DOHH2 (cell line): Measurements from ENCODE around the gene HSF2BP.

Source experiments
- H3F3A ChIP-seq: fragments of 200-600 bp; sonication (generic), shearing (Covaris generic); 2 replicates; pipeline ENCODE4 v1.6.0; 2016; ENCODE audit warnings: antibody characterized with exemption, mild to moderate bottlenecking; ENCODE audit not compliant: control insufficient read depth, insufficient read depth
- H3K27ac ChIP-seq: fragments of 200-600 bp; sonication (generic); 2 replicates; pipeline ENCODE4 v1.5.1; 2014; ENCODE audit warnings: low read depth, mild to moderate bottlenecking, low read length, moderate library complexity
- H3K27me3 ChIP-seq: fragments of 200-600 bp; sonication (generic); 2 replicates; pipeline ENCODE4 v1.6.1; 2014; ENCODE audit warnings: mild to moderate bottlenecking, low read length, mixed read lengths; ENCODE audit not compliant: control insufficient read depth
- H3K36me3 ChIP-seq: fragments of 200-600 bp; sonication (generic); 2 replicates; pipeline ENCODE4 v1.6.1; 2014; ENCODE audit warnings: mild to moderate bottlenecking, low read length, moderate library complexity, mixed read lengths; ENCODE audit not compliant: control insufficient read depth
- H3K4me1 ChIP-seq: fragments of 200-600 bp; sonication (generic); 2 replicates; pipeline ENCODE4 v1.6.1; 2014; ENCODE audit warnings: mild to moderate bottlenecking, low read length, mixed read lengths; ENCODE audit not compliant: control insufficient read depth
- H3K4me2 ChIP-seq: fragments of 200-600 bp; sonication (generic); 2 replicates; pipeline ENCODE4 v1.6.0; 2014; ENCODE audit warnings: mild to moderate bottlenecking, low read length, moderate library complexity
- H3K4me3 ChIP-seq: fragments of 200-600 bp; sonication (generic); 2 replicates; pipeline ENCODE4 v1.5.1; 2014; ENCODE audit warnings: mild to moderate bottlenecking, low read length, mixed read lengths
- H3K79me2 ChIP-seq: fragments of 200-600 bp; sonication (generic); 2 replicates; pipeline ENCODE4 v1.6.1; 2014; ENCODE audit warnings: mild to moderate bottlenecking, low read length, mixed read lengths; ENCODE audit not compliant: control insufficient read depth
- H3K9me2 ChIP-seq: fragments of 200-600 bp; sonication (generic); replicated peaks from 2 replicates; pipeline ENCODE4 v1.6.1; 2014; ENCODE audit warnings: mild to moderate bottlenecking, low read length, mixed read lengths; ENCODE audit not compliant: control insufficient read depth
- H3K9me3 ChIP-seq: fragments of 200-600 bp; sonication (generic); 2 replicates; pipeline ENCODE4 v1.6.1; 2014; ENCODE audit warnings: antibody characterized with exemption, low read length, mixed read lengths; ENCODE audit not compliant: control insufficient read depth, insufficient read depth
- H4K20me1 ChIP-seq: fragments of 200-600 bp; sonication (generic); 2 replicates; pipeline ENCODE4 v1.6.0; 2014; ENCODE audit warnings: low read depth, mild to moderate bottlenecking, antibody characterized with exemption, low read length, moderate library complexity; ENCODE audit not compliant: control insufficient read depth, insufficient read depth
- EZH2phosphoT487 ChIP-seq: fragments of 200-600 bp; sonication (generic); IDR thresholded peaks from 2 replicates; pipeline ENCODE4 v1.6.1; 2017; ENCODE audit warnings: borderline replicate concordance, mild to moderate bottlenecking, antibody characterized with exemption, low read length, moderate library complexity, mixed read lengths
- TF ChIP-seq, protein P1 (sequence below): fragments of 200-600 bp; sonication (generic); IDR thresholded peaks from one replicate; pipeline ENCODE4 v1.5.1; 2014; ENCODE audit warnings: antibody characterized with exemption, mild to moderate bottlenecking, low read depth, low read length; ENCODE audit not compliant: poor library complexity, severe bottlenecking

The HSF2BP gene

DNA sequence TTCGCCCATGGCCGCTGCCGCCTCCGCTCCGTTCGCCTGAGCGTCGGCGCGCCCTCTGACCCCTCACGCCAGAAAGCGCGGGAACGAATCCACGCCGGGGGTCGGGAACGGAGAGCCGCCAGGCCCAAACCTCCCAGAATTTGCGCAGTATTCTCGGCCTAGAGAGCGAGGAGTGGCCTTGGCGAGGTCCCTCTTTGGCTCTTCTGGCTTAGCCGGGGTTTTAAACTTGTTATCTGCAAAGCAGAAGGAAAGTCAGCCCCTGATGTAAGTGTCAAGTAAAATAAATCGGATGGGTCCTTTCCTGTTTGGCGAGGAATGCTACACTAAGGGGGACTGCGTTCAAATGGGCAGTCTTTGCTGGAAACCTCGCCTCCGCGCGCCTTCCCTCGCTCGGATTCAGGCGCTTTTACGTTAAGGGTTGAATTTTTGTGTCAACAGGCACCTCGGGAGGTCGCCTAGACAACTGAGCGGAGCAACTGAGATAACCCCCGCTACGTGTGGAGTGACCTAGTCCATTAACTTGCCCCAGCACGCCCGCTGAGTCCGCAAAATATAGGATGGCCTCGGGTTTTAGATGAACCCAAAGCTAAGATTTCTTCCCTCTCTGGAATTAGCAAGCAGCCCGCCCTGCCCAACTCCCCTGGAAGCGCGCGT, 1.1 kb downstream of the HSF2BP start:
- no peak for TF ChIP-seq EZH2phosphoT487
- peaks cover 35% of the 10 kb centered on the region for H3K36me3 ChIP-seq
- H3K9me2 ChIP-seq = no peaks in the 10 kb centered on the region
- peaks cover 26% of the 10 kb centered on the region for H3K4me1 ChIP-seq
- peaks cover 5% of the 10 kb centered on the region; the same call in 1 of the 2 replicates for H3F3A ChIP-seq
- no peaks in the 10 kb centered on the region for H3K9me3 ChIP-seq
- no peak overlapping the region for H3K27ac ChIP-seq
- H4K20me1 ChIP-seq = peaks cover 19% of the 10 kb centered on the region; the same call in 1 of the 2 replicates
- H3K27me3 ChIP-seq = no peaks in the 10 kb centered on the region
- H3K79me2 ChIP-seq = peaks cover 46% of the 10 kb centered on the region
- no peak overlapping the region for H3K4me2 ChIP-seq
- H3K4me3 ChIP-seq = no peak overlapping the region; the same call in 1 of the 2 replicates

DNA sequence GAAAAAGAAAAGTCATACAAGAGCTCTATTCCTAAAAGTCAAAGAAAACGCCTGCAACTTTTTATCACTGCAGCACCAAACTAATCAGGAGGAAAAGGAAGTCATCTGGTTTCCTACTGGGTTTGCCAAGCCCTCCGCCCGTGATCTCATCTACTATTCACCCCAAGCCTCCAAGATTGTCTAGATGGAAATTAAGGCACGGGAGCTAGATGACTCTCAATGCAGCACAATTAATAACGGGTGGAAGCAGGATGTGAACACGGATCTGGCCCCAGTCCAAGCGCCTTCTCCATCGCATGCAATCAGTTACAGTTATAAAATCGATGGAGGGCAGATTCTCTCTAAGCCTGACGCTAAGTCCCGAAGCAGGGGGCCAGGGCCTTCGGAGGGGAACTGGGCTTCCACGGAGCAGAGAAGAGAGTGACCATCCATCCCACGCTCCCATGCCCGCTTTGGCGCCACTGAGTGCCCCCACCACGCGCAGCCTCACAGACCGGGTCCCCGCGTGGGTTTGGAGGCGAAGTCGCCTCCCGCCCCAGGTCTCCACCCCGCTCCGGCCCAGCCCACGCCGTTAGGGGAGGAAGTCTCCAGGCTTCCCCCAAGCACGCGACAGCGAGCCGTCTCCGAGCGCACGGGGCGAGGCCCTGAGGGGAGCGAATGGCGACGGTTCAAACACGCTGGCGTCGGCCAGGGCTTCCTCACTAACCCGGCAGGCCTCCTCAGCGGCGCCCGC, 1.8 kb downstream of the HSF2BP start:
- Histone ChIP-seq H3K36me3 (peaks cover 28% of the 10 kb centered on the region), H3K4me1 (peaks cover 26% of the 10 kb centered on the region), H3K79me2 (peaks cover 39% of the 10 kb centered on the region), H3K27ac (no peak overlapping the region), H4K20me1 (peaks cover 18% of the 10 kb centered on the region; the same call in 1 of the 2 replicates), H3K9me3 (no peaks in the 10 kb centered on the region), H3K4me3 (no peak overlapping the region), H3K4me2 (no peak overlapping the region), H3K27me3 (no peaks in the 10 kb centered on the region), H3F3A (peaks cover 5% of the 10 kb centered on the region; the same call in 1 of the 2 replicates), H3K9me2 (no peaks in the 10 kb centered on the region)
- no peak for TF ChIP-seq EZH2phosphoT487
- TF ChIP-seq, protein P1, sequence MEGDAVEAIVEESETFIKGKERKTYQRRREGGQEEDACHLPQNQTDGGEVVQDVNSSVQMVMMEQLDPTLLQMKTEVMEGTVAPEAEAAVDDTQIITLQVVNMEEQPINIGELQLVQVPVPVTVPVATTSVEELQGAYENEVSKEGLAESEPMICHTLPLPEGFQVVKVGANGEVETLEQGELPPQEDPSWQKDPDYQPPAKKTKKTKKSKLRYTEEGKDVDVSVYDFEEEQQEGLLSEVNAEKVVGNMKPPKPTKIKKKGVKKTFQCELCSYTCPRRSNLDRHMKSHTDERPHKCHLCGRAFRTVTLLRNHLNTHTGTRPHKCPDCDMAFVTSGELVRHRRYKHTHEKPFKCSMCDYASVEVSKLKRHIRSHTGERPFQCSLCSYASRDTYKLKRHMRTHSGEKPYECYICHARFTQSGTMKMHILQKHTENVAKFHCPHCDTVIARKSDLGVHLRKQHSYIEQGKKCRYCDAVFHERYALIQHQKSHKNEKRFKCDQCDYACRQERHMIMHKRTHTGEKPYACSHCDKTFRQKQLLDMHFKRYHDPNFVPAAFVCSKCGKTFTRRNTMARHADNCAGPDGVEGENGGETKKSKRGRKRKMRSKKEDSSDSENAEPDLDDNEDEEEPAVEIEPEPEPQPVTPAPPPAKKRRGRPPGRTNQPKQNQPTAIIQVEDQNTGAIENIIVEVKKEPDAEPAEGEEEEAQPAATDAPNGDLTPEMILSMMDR = no peak

DNA sequence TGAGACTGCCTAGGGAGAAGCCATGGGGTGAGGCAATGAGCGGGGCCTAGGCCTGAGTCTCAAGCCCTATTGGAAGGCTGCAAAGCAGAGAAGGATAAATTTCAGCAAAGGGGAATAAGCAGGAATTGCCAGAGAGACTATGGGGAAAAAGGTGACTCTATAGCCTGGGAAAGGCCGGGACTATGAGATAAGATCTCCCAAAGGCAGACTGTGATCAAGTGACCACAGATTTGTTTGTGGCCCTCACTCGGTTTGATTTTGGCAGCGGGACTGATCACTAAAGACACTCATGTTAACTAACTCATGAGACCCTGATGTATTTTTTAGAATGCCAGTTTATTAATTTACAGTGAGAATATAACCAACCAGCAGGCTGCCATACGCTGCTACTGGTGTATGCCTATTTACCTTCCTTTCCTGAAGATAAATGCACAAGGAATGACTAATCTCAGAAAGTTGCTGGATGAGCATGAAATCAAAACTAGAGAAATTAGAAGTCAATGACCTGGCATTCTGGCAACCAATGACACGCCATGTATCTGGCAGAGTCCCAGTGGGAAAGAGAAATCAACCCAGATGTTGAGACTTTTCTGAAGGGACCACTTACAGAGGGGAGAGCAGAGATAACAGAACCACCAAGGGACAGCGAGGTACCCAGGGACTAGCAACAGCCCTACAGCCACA, 4.3 kb downstream of the HSF2BP start:
- peaks cover 13% of the 10 kb centered on the region for H3K79me2 ChIP-seq
- TF ChIP-seq, protein P1 = no peak
- TF ChIP-seq EZH2phosphoT487 = no peak
- no peak overlapping the region for H3K4me3 ChIP-seq
- no peak overlapping the region for H3K4me2 ChIP-seq
- H3K27me3 ChIP-seq = no peaks in the 10 kb centered on the region
- H3K4me1 ChIP-seq = peaks cover 9% of the 10 kb centered on the region
- no peaks in the 10 kb centered on the region for H4K20me1 ChIP-seq
- peaks cover 5% of the 10 kb centered on the region; the same call in 1 of the 2 replicates for H3F3A ChIP-seq
- H3K36me3 ChIP-seq = peaks cover 5% of the 10 kb centered on the region
- H3K9me2 ChIP-seq = no peaks in the 10 kb centered on the region
- no peak overlapping the region for H3K27ac ChIP-seq
- H3K9me3 ChIP-seq = no peaks in the 10 kb centered on the region
